H9 (cell line): Measurements from ENCODE around the gene OR1B1. TPM values are rescaled to one million over a fixed set of nuclear protein-coding genes. Genes with fewer than 3 reads are reported as not detected.

Experiments
- DNase-seq: peaks from one replicate; pipeline ENCODE4 v3.0.0-alpha.2; 2017
- H2AFZ ChIP-seq: one replicate; pipeline ENCODE4 v1.6.1; 2013; ENCODE audit warnings: mild to moderate bottlenecking, low read length, control low read depth, moderate library complexity
- H2AK5ac ChIP-seq: 2 replicates; pipeline ENCODE4 v1.6.1; 2013; ENCODE audit warnings: low read length, control low read depth, mixed read lengths; ENCODE audit not compliant: insufficient read length
- H2BK120ac ChIP-seq: one replicate; pipeline ENCODE4 v1.6.1; 2013; ENCODE audit warnings: low read depth, mild to moderate bottlenecking, low read length, control low read depth, inconsistent platforms; ENCODE audit not compliant: poor library complexity, severe bottlenecking
- H2BK12ac ChIP-seq: 2 replicates; pipeline ENCODE4 v1.6.1; 2013; ENCODE audit warnings: low read length, control low read depth, mixed read lengths, low read depth; ENCODE audit not compliant: insufficient read length
- H2BK15ac ChIP-seq: 2 replicates; pipeline ENCODE4 v1.6.1; 2013; ENCODE audit warnings: low read depth, low read length, control low read depth
- H2BK20ac ChIP-seq: one replicate; pipeline ENCODE4 v1.6.1; 2013; ENCODE audit warnings: low read depth, mild to moderate bottlenecking, low read length, control low read depth, inconsistent platforms; ENCODE audit not compliant: poor library complexity, severe bottlenecking
- H2BK5ac ChIP-seq: 2 replicates; pipeline ENCODE4 v1.6.1; 2013; ENCODE audit warnings: low read length, control low read depth, mixed read lengths; ENCODE audit not compliant: insufficient read length
- H3K14ac ChIP-seq: 2 replicates; pipeline ENCODE4 v1.6.1; 2013; ENCODE audit warnings: low read length, control low read depth; ENCODE audit not compliant: insufficient read depth
- H3K18ac ChIP-seq: 2 replicates; pipeline ENCODE4 v1.6.1; 2013; ENCODE audit warnings: low read depth, mild to moderate bottlenecking, mixed read lengths, low read length, control low read depth; ENCODE audit not compliant: insufficient read length
- H3K23ac ChIP-seq: 2 replicates; pipeline ENCODE4 v1.6.1; 2013; ENCODE audit warnings: low read length, control low read depth, mixed read lengths, low read depth; ENCODE audit not compliant: insufficient read length
- H3K23me2 ChIP-seq: 2 replicates; pipeline ENCODE4 v1.6.1; 2013; ENCODE audit warnings: low read depth, mild to moderate bottlenecking, mixed read lengths, low read length, control low read depth; ENCODE audit not compliant: insufficient read length, poor library complexity, severe bottlenecking
- H3K27ac ChIP-seq: 2 replicates; pipeline ENCODE4 v1.5.1; 2013; ENCODE audit warnings: low read length, control low read depth, mixed read lengths, low read depth; ENCODE audit not compliant: insufficient read length
- H3K27me3 ChIP-seq: 2 replicates; pipeline ENCODE4 v1.6.1; 2013; ENCODE audit warnings: low read length, control low read depth, inconsistent platforms; ENCODE audit not compliant: insufficient read depth
- H3K4ac ChIP-seq: 2 replicates; pipeline ENCODE4 v1.6.1; 2013; ENCODE audit warnings: low read depth, mild to moderate bottlenecking, control low read depth, inconsistent platforms, low read length, moderate library complexity
- H3K4me1 ChIP-seq: 2 replicates; pipeline ENCODE4 v1.6.1; 2013; ENCODE audit warnings: low read length, control low read depth, inconsistent platforms; ENCODE audit not compliant: insufficient read depth
- H3K4me2 ChIP-seq: 2 replicates; pipeline ENCODE4 v1.6.1; 2013; ENCODE audit warnings: low read length, control low read depth, mixed read lengths; ENCODE audit not compliant: insufficient read length, insufficient read depth
- H3K56ac ChIP-seq: 2 replicates; pipeline ENCODE4 v1.6.1; 2013; ENCODE audit warnings: low read depth, mild to moderate bottlenecking, mixed read lengths, low read length, control low read depth; ENCODE audit not compliant: insufficient read length
- H3K79me1 ChIP-seq: 2 replicates; pipeline ENCODE4 v1.6.1; 2013; ENCODE audit warnings: low read depth, mild to moderate bottlenecking, moderate library complexity, low read length, control low read depth, inconsistent platforms; ENCODE audit not compliant: insufficient read depth, poor library complexity, severe bottlenecking
- H3K79me2 ChIP-seq: 2 replicates; pipeline ENCODE4 v1.6.1; 2013; ENCODE audit warnings: low read length, control low read depth, inconsistent platforms; ENCODE audit not compliant: insufficient read depth
- H3K9ac ChIP-seq: 2 replicates; pipeline ENCODE4 v1.6.1; 2013; ENCODE audit warnings: low read length, control low read depth, mixed read lengths; ENCODE audit not compliant: insufficient read length; ENCODE audit errors: extremely low read depth
- H3K9me3 ChIP-seq: one replicate; pipeline ENCODE4 v1.6.1; 2013; ENCODE audit warnings: low read depth, low read length, inconsistent platforms; ENCODE audit not compliant: control insufficient read depth
- H3T11ph ChIP-seq: one replicate; pipeline ENCODE4 v1.6.1; 2013; ENCODE audit warnings: mild to moderate bottlenecking, low read length, control low read depth, inconsistent platforms
- H4K20me1 ChIP-seq: one replicate; pipeline ENCODE4 v1.6.1; 2013; ENCODE audit not compliant: control insufficient read depth, insufficient read length, insufficient read depth
- H4K5ac ChIP-seq: 2 replicates; pipeline ENCODE4 v1.6.1; 2013; ENCODE audit warnings: low read depth, mild to moderate bottlenecking, mixed read lengths, low read length, control low read depth; ENCODE audit not compliant: insufficient read length
- H4K8ac ChIP-seq: replicated peaks from 2 replicates; pipeline ENCODE4 v1.6.1; 2013; ENCODE audit warnings: low read length, control low read depth, mixed read lengths, low read depth; ENCODE audit not compliant: insufficient read length
- H4K91ac ChIP-seq: 2 replicates; pipeline ENCODE4 v1.6.1; 2013; ENCODE audit warnings: low read depth, mild to moderate bottlenecking, moderate library complexity, mixed read lengths, low read length, control low read depth; ENCODE audit not compliant: insufficient read length
- H3K27ac Mint-ChIP-seq, 3 experiments: 2 replicates in 2 of 3; 3 replicates in 1 of 3; pipeline ENCODE4 v1.8.0; 2020 to 2021; ENCODE audit warnings: mixed read lengths in 3 of 3, mild to moderate bottlenecking in 1 of 3, moderate library complexity in 1 of 3
- H3K27me3 Mint-ChIP-seq: 2 replicates; pipeline ENCODE4 v1.8.0; 2021; ENCODE audit warnings: low read depth, mild to moderate bottlenecking, moderate library complexity, mixed read lengths
- H3K36me3 Mint-ChIP-seq, 3 experiments: 2 replicates in 2 of 3; 3 replicates in 1 of 3; pipeline ENCODE4 v1.8.0; 2020 to 2021; ENCODE audit warnings: low read depth in 3 of 3, mixed read lengths in 3 of 3; ENCODE audit not compliant: insufficient read depth in 1 of 3
- H3K4me1 Mint-ChIP-seq, 2 experiments: 2 replicates each; pipeline ENCODE4 v1.8.0; 2020; ENCODE audit warnings: mixed read lengths in 2 of 2
- H3K4me3 Mint-ChIP-seq, 2 experiments: 2 replicates in 1 of 2; 3 replicates in 1 of 2; pipeline ENCODE4 v1.8.0; 2020 to 2021; ENCODE audit warnings: mild to moderate bottlenecking in 2 of 2, mixed read lengths in 2 of 2, moderate library complexity in 1 of 2
- H3K9me3 Mint-ChIP-seq, 2 experiments: 2 replicates in 1 of 2; 3 replicates in 1 of 2; pipeline ENCODE4 v1.8.0; 2020; ENCODE audit warnings: mild to moderate bottlenecking in 2 of 2, mixed read lengths in 2 of 2, moderate library complexity in 1 of 2
- CTCF ChIP-seq: fragments of 200-600 bp; sonication (generic); conservative IDR thresholded peaks from 3 replicates; pipeline ENCODE4 v1.8.0; 2021; ENCODE audit warnings: antibody characterized with exemption, mild to moderate bottlenecking
- WGBS: extraction: QIAGEN DNeasy Blood & Tissue Kit; methylation state at CpG from one replicate; pipeline ENCODE4 v1.1.7; 2013; ENCODE audit warnings: missing lambda C conversion rate, low lambda C conversion rate, mixed read lengths; ENCODE audit not compliant: insufficient read length; ENCODE audit errors: extremely low coverage; 5-methylcytosine and 5-hydroxymethylcytosine counted together
- total RNA-seq: library from RNA; stranded (reverse); gene quantifications from 2 replicates; pipeline ENCODE4 v1.2.1, GENCODE V29; 2021

OR1B1 gene
- total RNA-seq, 1 experiment from 2014 or later: not detected

- H3K4me1 Mint-ChIP-seq: no peaks in the 10 kb centered on the region
- peaks cover 74 to 79% of the 10 kb centered on the region in 2 experiments for H3K9me3 Mint-ChIP-seq
- no peak for TF ChIP-seq CTCF
These were observed 47.6 kb downstream of the OR1B1 start for GRCh38 chr9:122609804-122610203.

More at GRCh38 chr9:122609804-122610203, 47.6 kb downstream of the OR1B1 start:
- peaks cover 68% of the 10 kb centered on the region for H3K9me3 ChIP-seq
- H4K5ac ChIP-seq: no peak overlapping the region
- no peaks in the 10 kb centered on the region for H3K27me3 ChIP-seq
- H3K36me3 Mint-ChIP-seq: peaks cover 0 to 22% (median 3%) of the 10 kb centered on the region in 3 experiments; a peak in 4 of 7 replicates
- H3K4me3 Mint-ChIP-seq: no peak overlapping the region
- no peak overlapping the region for H2AK5ac ChIP-seq
- no peak overlapping the region for H3K56ac ChIP-seq
- no peak overlapping the region for H3K9ac ChIP-seq
- no peaks in the 10 kb centered on the region for H4K20me1 ChIP-seq
- H3K23me2 ChIP-seq: no peaks in the 10 kb centered on the region
- no peak overlapping the region for H3T11ph ChIP-seq
- no peak overlapping the region for H2BK120ac ChIP-seq
- no peak overlapping the region for H3K14ac ChIP-seq
- no peak overlapping the region for H3K23ac ChIP-seq
- H3K79me1 ChIP-seq: no peaks in the 10 kb centered on the region
- 0 out of 2 replicates have a peak, but pooled peaks cover 1% of the 10 kb centered on the region for H3K27me3 Mint-ChIP-seq
- no peak overlapping the region for H2BK12ac ChIP-seq
- H4K91ac ChIP-seq: no peak overlapping the region
- no peak overlapping the region for H3K27ac ChIP-seq
- H3K18ac ChIP-seq: no peak overlapping the region
- H2AFZ ChIP-seq: no peak overlapping the region
- no peaks in the 10 kb centered on the region for H3K4me1 ChIP-seq
- no peak overlapping the region for H2BK5ac ChIP-seq
- DNase-seq: no peak
- no CpG with 5 or more reads among the region's 4 CpGs for WGBS
- H2BK20ac ChIP-seq: no peak overlapping the region
- H3K27ac Mint-ChIP-seq: no peak overlapping the region
- no peak overlapping the region for H4K8ac ChIP-seq
- no peak overlapping the region for H3K4ac ChIP-seq
- no peak overlapping the region for H3K4me2 ChIP-seq
- no peak overlapping the region for H2BK15ac ChIP-seq
- no peaks in the 10 kb centered on the region for H3K79me2 ChIP-seq
